GM21528 (cell line): ENCODE data around the gene FGGY.

Experiments used
- ATAC-seq: cut with Tn5 transposase; IDR thresholded peaks from one replicate; pipeline ENCODE4 v1.9.1; 2021; ENCODE audit warnings: mild to moderate bottlenecking, moderate library complexity; ENCODE audit not compliant: unreplicated experiment, low FRiP score

Gene FGGY

DNA sequence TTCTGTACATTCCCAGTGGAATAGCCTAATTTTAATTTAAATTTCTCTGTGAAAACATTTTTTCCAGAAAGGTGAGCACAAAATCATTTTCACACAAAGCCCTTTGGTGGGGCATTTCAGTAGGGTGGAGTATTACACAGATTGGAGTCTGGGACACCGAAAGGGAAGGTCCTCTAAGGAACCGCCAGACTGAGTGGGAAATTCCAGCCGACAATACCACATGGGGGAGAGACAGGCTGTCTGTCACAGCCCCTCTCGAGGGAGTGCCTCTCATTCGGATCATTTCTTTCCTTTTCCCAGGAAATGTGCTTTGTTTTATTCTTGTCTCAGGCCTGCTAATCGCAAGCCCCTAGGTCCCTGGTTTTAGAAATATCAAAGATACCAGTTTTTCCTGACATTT is 367.3 kb downstream of the FGGY start:
- no peak for ATAC-seq

DNA sequence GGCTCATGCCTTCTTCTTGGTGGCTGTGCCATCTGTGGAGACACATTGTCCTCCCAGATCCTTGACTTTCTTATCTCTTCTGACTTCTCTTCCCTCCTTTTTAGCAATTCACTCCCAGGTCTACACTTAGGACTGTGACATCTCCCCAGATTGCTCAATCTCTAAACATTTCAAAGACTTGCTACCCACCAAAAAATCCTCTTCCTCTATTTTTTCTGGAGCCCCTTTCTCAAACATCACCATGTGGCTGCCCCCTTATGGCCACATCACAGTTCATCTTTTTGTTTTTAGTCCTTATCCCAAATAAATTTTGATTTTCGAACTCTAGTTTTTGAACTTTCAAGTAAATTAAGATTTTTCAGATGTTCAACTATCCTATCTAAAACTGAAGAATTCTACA is 369.2 kb downstream of the FGGY start:
- ATAC-seq, result no peak

DNA sequence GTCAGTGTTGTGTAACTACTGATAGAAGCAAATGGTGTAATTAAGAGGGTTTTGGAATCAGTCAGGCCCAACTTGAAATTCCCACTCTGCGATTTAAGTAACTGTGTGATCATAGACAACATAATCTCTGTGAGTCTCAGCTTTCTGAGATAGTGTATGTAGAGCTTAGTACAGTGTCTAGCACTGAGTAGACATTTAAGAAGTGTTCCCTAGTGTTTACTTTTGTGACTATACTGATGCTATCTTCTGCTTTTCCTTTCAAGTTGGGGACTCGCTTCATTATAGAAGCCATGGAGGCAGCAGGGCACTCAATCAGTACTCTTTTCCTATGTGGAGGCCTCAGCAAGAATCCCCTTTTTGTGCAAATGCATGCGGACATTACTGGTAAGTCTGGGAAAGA is 370.1 kb downstream of the FGGY start:
- ATAC-seq, result no peak

DNA sequence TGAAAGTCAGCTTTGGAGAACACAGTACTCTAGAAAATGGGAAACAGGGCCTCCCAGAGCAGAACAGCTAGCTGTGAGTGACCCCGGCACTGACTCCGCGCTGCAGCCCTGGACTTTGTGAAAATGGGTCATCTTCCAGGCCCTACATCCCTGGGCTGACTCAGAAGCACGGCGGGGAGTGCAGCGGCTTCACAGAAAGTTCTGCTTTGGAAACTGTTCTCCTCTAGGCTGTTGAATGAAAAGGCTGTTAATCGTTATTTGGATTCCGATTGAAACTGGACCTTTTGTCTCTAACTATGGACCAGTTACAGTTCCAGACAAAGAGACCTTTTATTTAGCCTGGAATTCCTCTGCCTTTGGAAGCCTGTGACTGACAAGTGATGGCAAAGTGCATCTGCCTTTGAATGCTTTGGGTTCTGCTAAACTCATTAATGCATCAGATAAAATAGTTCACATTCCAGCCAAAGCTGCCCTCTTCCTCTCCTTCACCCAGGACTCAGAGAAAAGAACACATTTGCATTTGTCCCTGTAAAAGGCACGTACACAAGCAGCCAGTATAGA is 372.9 kb downstream of the FGGY start:
- ATAC-seq, result no peak

DNA sequence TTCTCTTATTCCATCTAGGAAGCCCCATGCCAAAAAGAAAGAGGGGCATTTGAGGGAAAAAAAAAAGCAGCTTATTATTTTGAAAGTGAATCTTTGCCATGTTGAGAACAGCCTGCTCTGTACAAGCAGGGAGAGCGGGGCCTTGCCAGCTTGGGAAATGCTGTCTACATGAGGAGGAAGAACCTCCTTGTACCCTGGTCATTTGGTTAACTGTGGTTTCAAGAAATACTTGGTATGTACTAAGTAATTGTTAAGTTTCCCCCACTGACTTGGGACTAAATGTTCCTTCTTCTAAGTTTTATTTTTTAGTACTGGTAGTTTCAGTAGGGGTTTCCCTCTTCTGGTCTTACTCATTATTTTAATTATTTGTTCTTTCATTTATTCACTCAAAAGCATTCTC is 373.8 kb downstream of the FGGY start:
- no peak for ATAC-seq

DNA sequence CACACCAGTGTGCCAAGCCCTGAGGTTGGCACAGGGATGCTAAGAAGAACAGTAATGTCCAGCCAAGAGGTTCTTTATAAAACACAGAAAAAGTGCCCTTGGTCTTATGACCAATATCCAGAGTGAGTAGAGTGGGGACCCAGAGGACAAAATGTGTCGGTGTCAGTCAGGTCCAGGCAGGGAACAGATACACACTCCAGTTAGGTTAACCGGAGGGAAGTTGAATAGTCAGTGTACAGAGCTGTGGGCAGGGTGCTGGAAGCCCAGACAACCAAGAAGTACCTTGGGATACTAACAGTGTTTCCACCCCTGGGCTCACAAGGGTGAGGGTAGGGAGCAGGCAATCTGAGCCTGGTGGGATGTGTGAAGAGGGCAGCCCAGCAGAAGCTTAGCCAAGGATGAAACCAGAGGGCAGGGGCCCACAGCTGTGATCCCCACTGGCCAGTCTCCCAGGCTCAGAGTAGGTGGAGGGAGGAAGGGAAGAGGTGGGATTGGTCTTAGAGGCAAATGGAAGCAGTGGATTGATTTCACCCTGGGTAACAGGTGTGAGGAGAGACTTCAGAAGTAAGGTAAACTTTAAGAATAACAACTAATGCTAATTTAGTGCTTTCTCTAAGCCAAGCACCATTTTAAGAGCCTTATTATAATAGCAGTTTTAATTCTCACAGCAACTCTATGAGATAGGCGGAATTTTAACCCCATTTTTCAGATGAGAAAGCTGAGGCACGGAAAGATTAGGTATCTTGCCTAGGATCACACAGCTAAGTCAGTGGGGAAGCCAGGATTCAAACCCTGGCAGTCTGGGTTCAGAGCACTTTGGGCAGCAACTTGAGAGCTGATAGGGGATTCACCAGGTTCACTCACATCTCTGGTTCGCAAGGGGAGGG is 374.4 kb downstream of the FGGY start:
- ATAC-seq, result no peak

DNA sequence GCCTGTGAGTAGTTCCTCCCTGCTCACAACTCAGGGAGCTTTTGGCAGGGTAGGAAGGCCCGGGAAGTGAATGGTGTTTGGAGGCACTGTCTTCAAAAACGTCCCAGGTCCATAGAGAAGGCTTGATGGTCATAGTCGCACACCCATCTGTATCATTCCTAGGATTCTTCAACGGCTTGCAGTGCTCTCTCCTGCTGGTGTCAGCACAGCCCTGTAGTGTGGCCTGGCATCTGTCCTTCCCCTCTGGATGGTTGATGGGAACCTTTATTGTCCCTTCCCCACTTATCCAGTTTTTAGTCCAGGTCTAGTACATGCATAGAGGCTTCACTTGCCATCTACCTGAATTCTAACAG is 375.0 kb downstream of the FGGY start:
- no peak for ATAC-seq

DNA sequence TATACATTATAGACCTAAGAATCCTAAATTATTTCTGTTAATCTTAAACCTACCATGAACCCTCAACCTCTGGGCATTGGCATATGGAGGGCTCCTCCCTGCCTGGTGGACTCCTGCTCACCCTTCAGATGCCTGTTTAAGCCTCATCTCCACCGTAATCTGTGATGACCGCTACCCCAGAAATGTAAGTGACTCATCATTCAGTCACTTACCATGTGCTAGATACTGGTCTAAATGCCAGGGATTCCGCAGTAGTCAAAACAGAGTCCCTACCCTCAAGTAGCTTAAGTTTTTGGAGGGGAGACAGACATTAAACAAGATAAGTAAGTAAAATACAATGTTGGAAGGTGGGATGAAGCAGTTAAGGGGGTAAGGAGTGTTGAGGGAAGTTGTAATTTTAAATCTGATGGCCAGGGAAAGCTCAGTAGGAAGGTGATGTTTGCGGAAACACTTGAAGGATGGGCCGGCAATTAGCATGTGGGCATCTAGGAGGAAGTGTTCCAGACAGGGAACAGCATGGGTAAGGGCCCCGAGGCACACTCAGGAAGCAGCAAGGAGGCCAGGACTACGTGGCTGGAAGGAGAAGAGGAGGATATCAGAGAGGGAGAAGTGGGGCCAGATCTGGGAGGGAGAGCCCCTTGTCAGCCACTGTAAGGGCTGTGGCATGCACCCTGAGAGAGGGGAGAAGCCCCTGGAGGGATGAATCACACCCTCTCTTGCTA is 376.1 kb downstream of the FGGY start:
- no peak for ATAC-seq

DNA sequence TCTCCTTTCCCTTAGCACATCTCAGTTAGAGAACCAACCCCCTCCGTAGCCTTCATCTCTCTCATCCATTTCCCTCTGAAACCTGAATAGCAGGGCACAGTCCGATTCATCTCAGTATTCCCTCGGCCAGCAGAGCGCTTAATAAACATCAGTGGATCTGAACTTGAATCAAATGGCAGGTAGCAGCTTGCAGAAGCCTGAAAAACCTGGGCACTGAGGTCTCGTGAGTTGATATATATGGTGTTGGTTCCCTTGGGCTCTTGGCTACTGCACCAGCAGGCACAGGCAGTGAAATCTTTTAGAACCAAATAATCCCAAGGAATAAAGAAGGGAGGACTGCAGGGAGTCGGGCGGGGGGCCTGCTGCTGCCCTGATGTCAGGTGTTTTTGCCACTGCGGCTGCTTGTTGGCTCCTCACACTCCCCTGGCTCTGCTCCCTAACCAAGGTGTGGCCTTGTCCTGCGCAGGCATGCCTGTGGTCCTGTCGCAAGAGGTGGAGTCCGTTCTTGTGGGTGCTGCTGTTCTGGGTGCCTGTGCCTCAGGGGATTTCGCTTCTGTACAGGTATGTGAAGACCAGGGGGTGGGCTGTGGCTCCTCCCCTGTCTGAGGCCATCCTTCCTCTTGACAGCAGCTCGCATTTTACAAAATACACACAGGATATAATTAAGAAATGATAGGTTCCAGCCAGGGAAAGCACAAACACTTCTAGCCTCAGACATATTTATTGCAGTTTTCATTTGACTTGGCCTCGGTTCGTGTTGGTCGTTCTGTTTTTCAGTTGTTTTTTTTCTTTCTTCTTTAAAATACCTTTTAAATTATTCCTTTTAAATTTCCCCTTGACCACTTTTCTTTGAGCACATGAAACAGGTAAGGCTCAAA is 376.9 kb downstream of the FGGY start:
- no peak for ATAC-seq

DNA sequence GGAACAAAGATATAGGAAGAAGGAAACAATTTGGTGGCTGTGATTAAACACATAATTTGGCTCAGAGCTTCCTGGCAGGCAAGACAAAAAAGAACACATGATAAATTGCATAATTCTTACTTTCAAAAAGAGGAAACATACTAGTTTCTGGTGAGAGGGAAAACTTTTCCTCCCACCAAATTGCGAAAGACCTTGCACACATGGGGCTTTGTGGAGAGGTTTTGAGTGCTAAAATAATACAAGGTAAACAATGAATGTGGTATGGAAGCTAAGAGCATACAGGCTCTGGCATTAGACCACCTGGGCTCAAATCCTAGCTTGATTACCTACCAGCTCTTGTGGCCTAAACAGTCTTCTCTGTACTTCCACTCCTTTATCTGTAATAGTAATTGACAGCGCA is 377.7 kb downstream of the FGGY start:
- no peak for ATAC-seq

DNA sequence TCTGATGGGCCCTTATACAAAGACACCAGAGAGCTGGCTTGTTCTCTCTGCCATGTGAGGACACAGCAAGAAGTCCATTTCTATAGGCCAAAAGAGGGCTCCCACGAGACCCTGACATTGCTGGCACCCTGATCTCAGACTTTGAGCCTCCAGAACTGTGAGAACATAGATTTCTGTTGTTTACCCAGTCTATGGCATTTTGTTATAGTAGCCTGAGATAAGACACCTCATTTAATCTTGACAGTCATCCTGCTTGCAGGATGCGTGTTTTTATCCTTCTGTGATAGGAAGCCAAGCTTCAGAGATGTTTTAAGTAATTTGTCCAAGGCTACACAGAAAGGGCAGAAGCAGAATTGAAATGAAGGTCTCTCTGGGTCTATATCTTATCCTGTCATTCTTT is 379.0 kb downstream of the FGGY start:
- ATAC-seq, result no peak

DNA sequence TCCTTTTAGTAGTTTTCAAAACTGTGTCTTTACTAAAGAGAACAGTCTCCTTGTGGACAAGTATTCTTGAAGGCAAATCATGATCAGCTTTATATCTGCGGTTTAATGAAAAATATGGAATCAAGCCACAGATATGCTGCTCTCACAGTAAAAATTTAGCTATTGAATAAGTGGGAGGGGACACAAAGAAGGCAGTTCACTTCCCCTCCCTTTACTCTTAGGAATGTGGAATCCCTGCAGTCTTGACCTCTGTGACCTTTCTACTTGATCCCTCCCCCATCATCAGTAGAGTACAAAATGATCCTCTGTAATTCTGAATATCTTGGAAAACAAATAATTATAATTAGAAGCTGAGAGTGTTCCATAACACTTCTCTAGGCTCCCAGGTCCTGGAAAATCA is 381.1 kb downstream of the FGGY start:
- no peak for ATAC-seq

DNA sequence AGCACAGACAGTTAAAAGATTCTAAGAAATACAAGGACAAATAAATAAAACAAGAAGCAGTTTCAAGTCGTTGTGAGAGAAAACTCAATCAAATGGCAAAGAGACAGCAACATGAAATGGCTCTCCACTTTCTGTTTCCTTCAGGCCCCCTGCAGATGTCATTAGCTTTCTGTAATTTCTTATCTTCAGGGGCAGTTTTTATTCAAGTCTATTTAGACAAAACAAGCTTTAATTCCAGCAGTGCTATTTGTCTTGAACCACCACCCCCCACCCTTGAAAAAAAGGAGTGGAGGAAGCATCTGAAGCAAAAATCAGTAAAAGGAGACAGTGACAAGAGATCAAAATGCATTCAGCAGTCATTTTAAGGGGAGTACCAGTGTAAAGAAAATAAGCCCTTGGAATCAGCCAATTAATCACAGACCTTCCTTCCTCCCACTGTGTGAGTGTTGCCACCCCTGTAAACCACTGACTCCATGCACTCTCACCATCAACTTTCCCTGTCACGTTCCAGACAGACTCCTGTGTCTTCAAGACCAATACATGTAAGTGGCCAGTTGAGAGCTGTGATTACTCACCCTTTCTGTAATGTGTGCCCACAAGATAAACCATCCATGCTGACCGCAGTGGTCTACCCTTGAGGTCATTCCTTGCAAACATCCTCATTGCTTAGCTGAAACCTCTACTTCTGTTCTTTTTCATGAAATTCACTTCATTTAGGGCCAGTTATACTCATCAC is 381.8 kb downstream of the FGGY start:
- no peak for ATAC-seq

DNA sequence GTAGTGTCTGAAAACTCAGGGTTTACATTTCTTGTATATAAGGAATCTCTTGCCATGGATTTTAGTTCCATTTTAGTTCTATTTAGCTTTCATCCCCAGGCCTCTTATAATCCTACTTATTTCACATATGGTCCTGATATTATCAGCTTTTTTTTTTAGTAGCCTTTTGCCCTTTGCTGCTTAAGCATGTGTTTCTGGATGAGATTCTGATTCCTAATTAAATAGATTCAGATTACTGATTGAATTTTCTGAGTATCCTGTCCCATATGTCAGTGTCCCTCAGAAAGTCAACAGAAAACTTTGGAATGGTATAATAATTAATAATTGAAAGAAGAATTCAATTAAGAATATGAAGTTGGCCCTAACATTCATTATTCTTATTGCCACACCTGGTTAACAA is 383.1 kb downstream of the FGGY start:
- ATAC-seq, result no peak

DNA sequence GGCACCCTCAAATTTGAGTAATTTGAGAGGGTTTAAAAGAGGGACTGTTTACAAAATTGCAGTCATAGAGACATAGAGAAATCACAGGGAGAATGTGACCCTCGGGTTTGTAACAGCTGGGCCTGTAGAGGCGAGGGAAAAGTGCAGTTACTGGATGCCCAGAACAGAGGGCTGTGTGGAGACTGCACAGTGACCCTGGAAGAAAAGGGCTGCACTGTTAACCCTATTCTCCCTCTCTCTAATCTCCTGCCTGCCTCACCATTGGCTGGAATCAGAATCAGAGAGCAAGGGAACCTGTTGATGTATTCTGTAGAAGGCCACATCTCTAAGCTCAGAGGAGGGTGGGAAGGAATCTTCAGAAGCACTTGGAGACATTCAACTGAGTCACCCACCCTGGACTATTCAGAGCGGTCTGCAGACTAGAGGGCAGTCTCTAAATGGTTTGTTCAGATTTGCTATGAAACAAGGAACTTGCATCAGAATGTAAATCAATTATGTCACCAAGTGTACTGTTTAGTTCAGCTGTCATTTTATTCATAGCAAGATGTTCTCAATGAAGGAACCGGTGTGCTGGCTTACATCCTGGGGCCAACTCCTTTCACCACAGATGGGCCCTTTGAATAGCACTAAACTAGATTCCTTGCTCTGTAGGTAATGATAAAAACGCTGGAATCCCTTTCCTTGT is 385.6 kb downstream of the FGGY start:
- no peak for ATAC-seq

DNA sequence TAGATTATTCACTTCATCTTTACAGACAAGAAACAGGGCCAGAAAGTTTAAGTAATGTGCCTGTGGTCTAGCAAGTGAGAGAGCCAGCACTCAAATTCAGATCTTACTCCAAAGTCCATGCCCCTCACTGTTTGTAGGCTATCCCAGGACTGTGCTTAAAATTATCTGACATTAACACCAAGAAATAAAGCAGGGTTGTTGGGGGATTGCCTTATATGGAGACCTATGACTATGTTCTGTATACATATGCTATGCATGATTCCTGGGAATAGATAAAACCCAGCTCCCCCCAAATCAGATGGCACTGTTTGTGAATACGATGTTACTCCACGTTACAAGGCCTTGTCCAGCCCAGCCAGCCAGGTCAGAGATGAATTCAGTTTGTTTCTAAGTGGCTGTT is 386.3 kb downstream of the FGGY start:
- no peak for ATAC-seq

DNA sequence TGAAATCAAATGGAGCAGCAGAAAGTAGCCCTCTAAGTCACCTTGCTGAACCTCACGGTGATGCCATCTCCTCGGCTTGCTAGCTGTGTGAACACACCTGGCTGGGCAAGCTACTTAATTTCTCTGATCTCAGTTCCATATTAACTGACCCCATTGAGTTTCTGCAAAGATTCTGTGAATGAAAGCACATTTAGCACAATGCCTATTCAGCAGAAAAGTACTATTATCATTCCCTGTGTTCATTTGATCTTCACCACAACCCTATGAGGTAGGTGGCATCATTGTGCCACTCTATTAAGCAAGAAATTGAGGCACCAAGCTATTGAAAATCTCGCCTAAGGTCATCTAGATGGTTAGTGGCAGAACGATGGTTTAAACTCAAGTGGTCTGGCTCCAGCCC is 387.8 kb downstream of the FGGY start:
- no peak for ATAC-seq

DNA sequence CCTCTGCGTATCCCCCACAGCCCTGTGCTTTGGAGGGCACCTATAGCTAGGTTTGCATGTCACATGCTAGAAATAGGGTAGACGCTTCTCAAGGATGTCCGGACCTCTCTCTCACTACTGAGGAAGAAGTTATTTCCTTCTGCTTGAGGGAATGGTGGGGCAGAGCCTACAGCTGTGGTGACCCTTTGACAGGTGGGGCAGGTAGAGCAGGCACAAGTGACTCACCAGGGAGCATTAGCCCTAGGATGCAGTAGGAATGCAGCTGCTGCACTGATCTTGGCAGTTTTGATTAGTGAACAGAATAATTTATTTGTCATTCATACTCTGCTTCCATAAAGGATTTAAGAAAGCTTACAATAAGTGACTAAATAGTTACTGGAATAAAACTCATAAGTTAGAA is 388.2 kb downstream of the FGGY start:
- ATAC-seq, result no peak

DNA sequence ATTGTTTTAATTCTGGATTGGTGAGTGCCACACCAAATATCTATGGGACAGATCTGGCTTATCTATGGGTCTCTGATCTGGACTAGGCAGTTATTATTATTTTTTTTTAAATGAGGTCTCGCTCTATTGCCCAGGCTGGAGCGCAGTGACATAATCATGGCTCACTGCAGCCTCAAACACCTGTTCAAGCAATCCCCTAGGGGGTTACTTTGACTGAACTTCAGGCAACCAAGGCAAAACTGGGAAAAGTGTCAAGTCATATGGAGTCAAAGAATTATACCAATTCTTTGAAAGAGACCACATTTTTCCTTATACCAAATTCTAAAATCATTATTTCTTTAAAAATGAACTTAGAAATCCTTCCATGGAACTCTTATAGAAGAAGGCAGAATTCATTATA is 388.8 kb downstream of the FGGY start:
- no peak for ATAC-seq

DNA sequence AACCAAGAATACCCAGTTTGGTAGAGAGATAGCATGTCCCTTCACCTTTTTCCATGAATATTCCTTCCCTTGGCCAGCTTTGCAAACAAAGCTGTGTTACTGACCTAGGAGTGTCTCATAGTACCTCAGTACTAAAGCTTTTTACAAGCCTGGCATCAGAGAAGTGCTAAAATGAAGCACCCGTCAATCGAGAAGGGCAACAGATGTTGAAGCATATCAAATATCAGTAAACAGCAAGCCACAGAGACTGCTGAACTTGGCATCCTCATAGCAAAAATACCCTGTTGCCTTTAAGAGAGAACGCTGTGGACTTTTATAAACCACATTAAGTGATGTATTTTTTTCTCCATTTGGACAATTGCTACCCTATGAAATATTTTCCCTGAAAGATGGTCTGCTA is 389.3 kb downstream of the FGGY start:
- no peak for ATAC-seq
